ENCODE results near the gene STAB2. TPM values are rescaled to one million over a fixed set of nuclear protein-coding genes. Genes with fewer than 3 reads are reported as not detected.

Gene STAB2
- total RNA-seq, 4 donors from 2014 or later: 0.53 to 0.83 (median 0.69) TPM

DNA sequence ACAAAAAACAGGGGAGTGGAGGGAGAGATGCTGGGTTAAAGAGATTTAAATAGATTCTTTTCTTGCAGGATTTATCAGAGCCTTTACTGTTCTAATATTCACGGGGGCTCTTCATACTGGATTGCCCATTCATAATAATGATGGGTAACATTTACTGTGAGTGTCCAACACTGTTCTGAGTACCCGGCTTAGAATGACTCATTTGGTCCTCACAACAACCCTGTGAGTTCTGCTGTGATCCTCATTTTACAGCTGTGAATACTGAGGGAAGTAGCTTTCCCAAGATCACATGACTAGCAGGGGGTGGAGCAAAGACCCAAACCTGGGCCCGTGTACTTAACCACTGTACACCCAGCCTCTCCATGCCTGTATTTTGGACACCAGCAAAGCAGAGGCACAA is 140.6 kb downstream of the STAB2 start:
- DNase-seq: no peak
- Histone ChIP-seq H3K27ac (no peak overlapping the region), H3K36me3 (no peaks in the 10 kb centered on the region), H3K9me3 (no peaks in the 10 kb centered on the region), H3K27me3 (no peaks in the 10 kb centered on the region), H3K4me1 (no peaks in the 10 kb centered on the region), H3K4me3 (no peak overlapping the region)
- TF ChIP-seq, protein P1, sequence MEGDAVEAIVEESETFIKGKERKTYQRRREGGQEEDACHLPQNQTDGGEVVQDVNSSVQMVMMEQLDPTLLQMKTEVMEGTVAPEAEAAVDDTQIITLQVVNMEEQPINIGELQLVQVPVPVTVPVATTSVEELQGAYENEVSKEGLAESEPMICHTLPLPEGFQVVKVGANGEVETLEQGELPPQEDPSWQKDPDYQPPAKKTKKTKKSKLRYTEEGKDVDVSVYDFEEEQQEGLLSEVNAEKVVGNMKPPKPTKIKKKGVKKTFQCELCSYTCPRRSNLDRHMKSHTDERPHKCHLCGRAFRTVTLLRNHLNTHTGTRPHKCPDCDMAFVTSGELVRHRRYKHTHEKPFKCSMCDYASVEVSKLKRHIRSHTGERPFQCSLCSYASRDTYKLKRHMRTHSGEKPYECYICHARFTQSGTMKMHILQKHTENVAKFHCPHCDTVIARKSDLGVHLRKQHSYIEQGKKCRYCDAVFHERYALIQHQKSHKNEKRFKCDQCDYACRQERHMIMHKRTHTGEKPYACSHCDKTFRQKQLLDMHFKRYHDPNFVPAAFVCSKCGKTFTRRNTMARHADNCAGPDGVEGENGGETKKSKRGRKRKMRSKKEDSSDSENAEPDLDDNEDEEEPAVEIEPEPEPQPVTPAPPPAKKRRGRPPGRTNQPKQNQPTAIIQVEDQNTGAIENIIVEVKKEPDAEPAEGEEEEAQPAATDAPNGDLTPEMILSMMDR (IDR thresholded peaks at IDR 0.05): no peak
- no peak for TF ChIP-seq POLR2A (IDR thresholded peaks at IDR 0.05)

- Histone ChIP-seq H3K36me3 (no peaks in the 10 kb centered on the region), H3K9me3 (no peaks in the 10 kb centered on the region), H3K4me1 (no peaks in the 10 kb centered on the region), H3K27ac (no peak overlapping the region), H3K4me3 (no peak overlapping the region), H3K27me3 (no peaks in the 10 kb centered on the region)
- TF ChIP-seq, protein P1 (IDR thresholded peaks at IDR 0.05): no peak
- TF ChIP-seq POLR2A (IDR thresholded peaks at IDR 0.05): no peak
- no peak for DNase-seq
Measured at GRCh38 chr12:103728323-103728722, 141.2 kb downstream of the STAB2 start.

GRCh38 chr12:103729499-103729898 is 142.4 kb downstream of the STAB2 start:
- no peaks in the 10 kb centered on the region for H3K4me1 ChIP-seq
- no peak for TF ChIP-seq POLR2A (IDR thresholded peaks at IDR 0.05)
- TF ChIP-seq, protein P1 (IDR thresholded peaks at IDR 0.05): no peak
- H3K4me3 ChIP-seq: no peak overlapping the region
- no peak overlapping the region for H3K27ac ChIP-seq
- DNase-seq: no peak
- no peaks in the 10 kb centered on the region for H3K27me3 ChIP-seq
- no peaks in the 10 kb centered on the region for H3K36me3 ChIP-seq
- H3K9me3 ChIP-seq: no peaks in the 10 kb centered on the region

DNA sequence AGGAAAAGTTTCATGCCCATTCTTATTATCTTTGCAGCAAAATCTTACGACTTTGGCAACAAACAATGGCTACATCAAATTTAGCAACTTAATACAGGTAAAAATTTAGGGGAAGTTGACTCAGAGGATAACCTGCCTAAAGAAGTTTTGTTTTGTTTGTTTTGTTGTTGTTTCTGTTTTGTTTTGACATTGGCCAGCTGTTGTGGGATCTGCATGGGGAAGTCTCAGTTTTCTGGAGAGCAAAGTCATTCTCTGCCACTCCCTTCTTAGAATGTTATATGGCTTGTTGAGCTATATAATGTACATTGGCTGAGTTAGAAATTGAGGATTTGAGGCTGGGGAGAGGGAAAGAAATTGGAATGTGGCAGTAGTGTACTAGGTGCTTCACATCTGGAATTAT is 144.5 kb downstream of the STAB2 start:
- H3K4me1 ChIP-seq: no peaks in the 10 kb centered on the region
- H3K27me3 ChIP-seq: no peaks in the 10 kb centered on the region
- TF ChIP-seq, protein P1 (IDR thresholded peaks at IDR 0.05): no peak
- TF ChIP-seq POLR2A (IDR thresholded peaks at IDR 0.05): no peak
- no peak overlapping the region for H3K27ac ChIP-seq
- no peak overlapping the region for H3K4me3 ChIP-seq
- no peak for DNase-seq
- H3K36me3 ChIP-seq: no peaks in the 10 kb centered on the region
- H3K9me3 ChIP-seq: no peaks in the 10 kb centered on the region

DNA sequence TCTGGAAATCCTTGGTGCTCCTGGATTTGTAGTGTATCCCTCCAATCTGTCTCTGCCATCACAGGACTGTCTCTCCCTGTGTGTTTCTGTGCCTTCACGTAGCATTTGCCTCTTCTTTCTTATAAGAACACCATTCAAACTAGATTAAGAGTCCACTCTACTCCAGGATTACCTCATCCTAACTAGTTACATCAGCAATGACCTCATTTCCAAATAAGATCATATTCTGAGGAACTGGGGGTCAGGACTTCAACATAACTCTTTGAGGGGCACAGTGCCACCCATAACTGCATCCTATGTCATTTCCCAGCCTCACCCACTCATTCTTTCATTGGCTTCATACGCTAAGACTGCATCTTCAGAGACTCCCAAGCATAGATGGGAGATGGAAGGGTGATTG is 147.8 kb downstream of the STAB2 start:
- H3K4me1 ChIP-seq: no peaks in the 10 kb centered on the region
- no peak overlapping the region for H3K27ac ChIP-seq
- H3K36me3 ChIP-seq: no peaks in the 10 kb centered on the region
- TF ChIP-seq POLR2A (IDR thresholded peaks at IDR 0.05): no peak
- TF ChIP-seq, protein P1 (IDR thresholded peaks at IDR 0.05): no peak
- DNase-seq: no peak
- no peak overlapping the region for H3K4me3 ChIP-seq
- no peaks in the 10 kb centered on the region for H3K9me3 ChIP-seq
- no peaks in the 10 kb centered on the region for H3K27me3 ChIP-seq

DNA sequence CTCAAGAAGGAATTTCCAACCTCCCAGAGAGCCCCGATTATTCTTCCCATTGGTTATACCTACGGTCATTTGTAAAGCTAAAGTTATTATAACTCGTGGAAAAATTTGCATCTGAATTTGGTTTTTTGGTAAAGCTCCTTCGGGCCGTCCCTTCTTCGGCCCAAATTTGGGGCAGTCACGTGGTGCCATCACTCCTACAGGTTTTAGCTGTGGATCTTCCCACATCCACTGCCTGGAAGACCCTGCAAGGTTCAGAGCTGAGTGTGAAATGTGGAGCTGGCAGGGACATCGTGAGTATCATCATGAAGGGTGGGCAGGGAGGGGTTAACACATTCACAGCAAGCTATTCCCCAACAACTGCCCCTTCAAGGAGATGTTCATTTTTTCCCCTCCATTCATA is 148.2 kb downstream of the STAB2 start:
- H3K27ac ChIP-seq: no peak overlapping the region
- H3K9me3 ChIP-seq: no peaks in the 10 kb centered on the region
- no peak for TF ChIP-seq POLR2A (IDR thresholded peaks at IDR 0.05)
- TF ChIP-seq, protein P1 (IDR thresholded peaks at IDR 0.05): no peak
- H3K4me3 ChIP-seq: no peak overlapping the region
- H3K27me3 ChIP-seq: no peaks in the 10 kb centered on the region
- no peaks in the 10 kb centered on the region for H3K4me1 ChIP-seq
- DNase-seq: no peak
- no peaks in the 10 kb centered on the region for H3K36me3 ChIP-seq
